Esophagus muscularis mucosa (tissue), 4 donors: ENCODE measurements around the gene FAM174B. TPM values are rescaled to one million over a fixed set of nuclear protein-coding genes. Genes with fewer than 3 reads are reported as not detected.
A peak's percentile ranks its signal among the peaks of the same experiment; 100 is the strongest.

Experiments
- DNase-seq: peaks from one replicate; pipeline ENCODE4 v3.0.0-alpha.2; 2017; ENCODE audit errors: extremely low spot score
- H3K27ac ChIP-seq, 4 donors: fragments of 200-600 bp; sonication (generic); replicated peaks in 1 of 4; 1 replicate in 3 of 4; 2 replicates in 1 of 4; pipeline ENCODE4 v1.5.1; 2016 to 2019; ENCODE audit warnings: mild to moderate bottlenecking in 1 of 4
- H3K27me3 ChIP-seq, 4 donors: fragments of 200-600 bp; sonication (generic); one replicate each; pipeline versions ENCODE4 v1.5.1 to v1.6.0; 2016 to 2019
- H3K36me3 ChIP-seq, 4 donors: fragments of 200-600 bp; sonication (generic); one replicate each; pipeline ENCODE4 v1.5.1; 2016 to 2019
- H3K4me1 ChIP-seq, 4 donors: fragments of 200-600 bp; sonication (generic); one replicate each; pipeline ENCODE4 v1.5.1; 2016 to 2019
- H3K4me3 ChIP-seq, 4 donors: fragments of 200-600 bp; sonication (generic); 1 replicate in 2 of 4; 2 replicates in 2 of 4; pipeline ENCODE4 v1.5.1; 2016 to 2019; ENCODE audit warnings: mild to moderate bottlenecking in 4 of 4, moderate library complexity in 1 of 4
- H3K9me3 ChIP-seq, 4 donors: fragments of 200-600 bp; sonication (generic); 1 replicate in 3 of 4; 2 replicates in 1 of 4; pipeline ENCODE4 v1.5.1; 2016 to 2019
- CTCF ChIP-seq, 3 experiments: fragments of 200-600 bp in 2 of 3; fragments of 450-650 bp in 1 of 3; sonication (generic) in 2 of 3; IDR thresholded peaks; one replicate each; pipeline ENCODE4 v1.5.1; 2017 to 2019; ENCODE audit warnings: antibody characterized with exemption in 3 of 3, mild to moderate bottlenecking in 2 of 3, moderate library complexity in 1 of 3
- EP300 ChIP-seq: sonication (generic); formaldehyde crosslinking; IDR thresholded peaks from one replicate; pipeline ENCODE4 v1.6.1; 2017; ENCODE audit warnings: antibody characterized with exemption
- POLR2A ChIP-seq: fragments of 450-650 bp; IDR thresholded peaks from one replicate; pipeline ENCODE4 v1.6.1; 2017; ENCODE audit warnings: antibody characterized with exemption, moderate library complexity, mild to moderate bottlenecking, low read depth
- POLR2AphosphoS5 ChIP-seq, 2 donors: sonication (generic); formaldehyde crosslinking; IDR thresholded peaks; one replicate each; pipeline ENCODE4 v1.6.1; 2017; ENCODE audit warnings: antibody characterized with exemption in 2 of 2
- WGBS: methylation state at CpG from one replicate; pipeline ENCODE4 v1.1.5; 2018; 5-methylcytosine and 5-hydroxymethylcytosine counted together
- intact Hi-C: fragments of 100-400 bp; cut with DNase I; formaldehyde crosslinking; loops from one replicate; pipeline ENCODE4 v1.15.1; 2023
- total RNA-seq, 4 donors: library from RNA; depleted of rRNA; stranded (reverse); fragments of >200 nt; gene quantifications; one replicate each; pipeline versions ENCODE4 v1.1.0 to v1.2.1, GENCODE V29; 2016

Gene FAM174B
- total RNA-seq, 4 donors from 2014 or later = 7.5 to 15.2 (median 9.9) TPM

GRCh38 chr15:92681141-92681631 lies 25.6 kb upstream of the FAM174B start:
- intact Hi-C loops = no loop called here
- Histone ChIP-seq H3K4me3 (no peak overlapping the region), H3K9me3 (no peaks in the 10 kb centered on the region), H3K36me3 (no peaks in the 10 kb centered on the region), H3K4me1 (peaks cover 4 to 22% (median 19%) of the 10 kb centered on the region in 4 donors), H3K27ac (peak overlapping the region in 3 of 4 donors; percentile 41 to 71 (median 56)), H3K27me3 (no peaks in the 10 kb centered on the region)
- TF ChIP-seq EP300 = no peak
- TF ChIP-seq POLR2A = no peak
- peak; percentile 60 to 65 for TF ChIP-seq POLR2AphosphoS5 (IDR thresholded peaks at IDR 0.05)
- no peak for TF ChIP-seq CTCF (IDR thresholded peaks at IDR 0.05)
- peak; percentile 90 for DNase-seq
- WGBS = 30% methylated on average over 3 of the region's 3 CpGs

GRCh38 chr15:92677999-92678398 lies 22.4 kb upstream of the FAM174B start:
- H3K27me3 ChIP-seq = no peaks in the 10 kb centered on the region
- H3K9me3 ChIP-seq = no peaks in the 10 kb centered on the region
- TF ChIP-seq POLR2A (no peak), EP300 (no peak), POLR2AphosphoS5 (IDR thresholded peaks at IDR 0.05) (no peak), CTCF (IDR thresholded peaks at IDR 0.05) (no peak)
- H3K4me3 ChIP-seq = no peak overlapping the region
- no peak overlapping the region for H3K27ac ChIP-seq
- 50% methylated on average over 4 of the region's 4 CpGs for WGBS
- H3K4me1 ChIP-seq = peaks cover under 1 to 18% (median 17%) of the 10 kb centered on the region in 4 donors
- intact Hi-C loops = no loop called here
- peak; percentile 66 for DNase-seq
- no peaks in the 10 kb centered on the region for H3K36me3 ChIP-seq

- Histone ChIP-seq H3K9me3 (no peaks in the 10 kb centered on the region), H3K27me3 (no peaks in the 10 kb centered on the region), H3K4me1 (peaks cover 0 to 9% (median 7%) of the 10 kb centered on the region in 4 donors), H3K27ac (no peak overlapping the region), H3K36me3 (no peaks in the 10 kb centered on the region), H3K4me3 (no peak overlapping the region)
- intact Hi-C loops = no loop called here
- no peak for TF ChIP-seq POLR2A
- TF ChIP-seq CTCF (IDR thresholded peaks at IDR 0.05) = no peak
- no peak for TF ChIP-seq POLR2AphosphoS5 (IDR thresholded peaks at IDR 0.05)
- TF ChIP-seq EP300 = no peak
- 98% methylated on average over 2 of the region's 2 CpGs for WGBS
- DNase-seq = no peak
These were observed 21.0 kb upstream of the FAM174B start for GRCh38 chr15:92676561-92676960.

GRCh38 chr15:92675485-92675884 lies 19.9 kb upstream of the FAM174B start:
- Histone ChIP-seq H3K27me3 (no peaks in the 10 kb centered on the region), H3K4me1 (peaks cover 0 to under 1% (median 0%) of the 10 kb centered on the region in 4 donors), H3K9me3 (no peaks in the 10 kb centered on the region), H3K36me3 (no peaks in the 10 kb centered on the region), H3K27ac (no peak overlapping the region), H3K4me3 (no peak overlapping the region)
- peak; percentile 29 for DNase-seq
- WGBS = 90% methylated on average over 4 of the region's 4 CpGs
- intact Hi-C loops = no loop called here
- no peak for TF ChIP-seq POLR2AphosphoS5 (IDR thresholded peaks at IDR 0.05)
- TF ChIP-seq CTCF (IDR thresholded peaks at IDR 0.05) = no peak
- no peak for TF ChIP-seq EP300
- TF ChIP-seq POLR2A = no peak

- no peaks in the 10 kb centered on the region for H3K9me3 ChIP-seq
- intact Hi-C loops = no loop called here
- no peaks in the 10 kb centered on the region for H3K4me1 ChIP-seq
- 96% methylated on average over 6 of the region's 6 CpGs for WGBS
- TF ChIP-seq CTCF (IDR thresholded peaks at IDR 0.05) (no peak), EP300 (no peak), POLR2AphosphoS5 (IDR thresholded peaks at IDR 0.05) (no peak)
- no peaks in the 10 kb centered on the region for H3K27me3 ChIP-seq
- no peak overlapping the region for H3K27ac ChIP-seq
- no peaks in the 10 kb centered on the region for H3K36me3 ChIP-seq
- H3K4me3 ChIP-seq = no peak overlapping the region
- DNase-seq = no peak
These were observed 18.8 kb upstream of the FAM174B start for GRCh38 chr15:92674347-92674746.
